ENCODE data around the gene ARHGAP45. TPM values are rescaled to one million over a fixed set of nuclear protein-coding genes. Genes with fewer than 3 reads are reported as not detected.

Gene ARHGAP45
- total and polyA plus RNA-seq, 8 donors, result 12.2 to 211 (median 15.8) TPM

GRCh38 chr19:1073956-1074517 lies 7.1 kb downstream of the ARHGAP45 start:
- intact Hi-C loops (cut with DNase I; ENCODE audit: low total_unique reads), result no loop called here
- Histone ChIP-seq H3K9me3 (no peaks in the 10 kb centered on the region), H3K4me1 (peaks cover 22 to 85% (median 64%) of the 10 kb centered on the region in 4 donors), H3K4me3 (peak overlapping the region in 3 of 4 donors; percentile 5 to 37 (median 25)), H3K36me3 (peaks cover 0 to 23% (median 0%) of the 10 kb centered on the region in 4 donors), H3K27me3 (peaks cover 0 to 36% (median 10%) of the 10 kb centered on the region in 3 donors), H3K27ac (peak overlapping the region in 3 of 5 donors; percentile 5 to 73 (median 64))
- TF ChIP-seq POLR2AphosphoS5 (IDR thresholded peaks at IDR 0.05), result no peak
- no peak for TF ChIP-seq CTCF (IDR thresholded peaks at IDR 0.05)
- TF ChIP-seq POLR2A (IDR thresholded peaks at IDR 0.05), result no peak
- TF ChIP-seq EP300 (IDR thresholded peaks at IDR 0.05), result no peak
- DNase-seq, result no peak
- WGBS, 5 donors, result 68 to 78% (median 74%) methylated on average over 21 to 28 of the region's 28 CpGs

GRCh38 chr19:1074544-1075283 lies 7.7 kb downstream of the ARHGAP45 start:
- Histone ChIP-seq H3K9me3 (no peaks in the 10 kb centered on the region), H3K36me3 (peaks cover 0 to 26% (median 2%) of the 10 kb centered on the region in 4 donors), H3K4me3 (peak overlapping the region; percentile 5 to 37 (median 26)), H3K27me3 (peaks cover 0 to 29% (median 10%) of the 10 kb centered on the region in 3 donors), H3K27ac (peak overlapping the region; percentile 64 to 81 (median 73)), H3K4me1 (peaks cover 15 to 78% (median 57%) of the 10 kb centered on the region in 4 donors)
- 18 to 41% (median 22%) methylated on average over 30 to 47 of the region's 54 CpGs for whole genome bisulfite sequencing, 5 donors
- TF ChIP-seq POLR2A (IDR thresholded peaks at IDR 0.05) (no peak), POLR2AphosphoS5 (IDR thresholded peaks at IDR 0.05) (peak in 1 of 3 donors; percentile 10), CTCF (IDR thresholded peaks at IDR 0.05) (no peak), EP300 (IDR thresholded peaks at IDR 0.05) (no peak)
- intact Hi-C loops (cut with DNase I; ENCODE audit: low total_unique reads), result no loop called here
- DNase-seq, result peak; percentile 73 to 94

GRCh38 chr19:1076046-1076386 lies 9.0 kb downstream of the ARHGAP45 start:
- no peak for TF ChIP-seq POLR2AphosphoS5 (IDR thresholded peaks at IDR 0.05)
- TF ChIP-seq CTCF (IDR thresholded peaks at IDR 0.05), result no peak
- Histone ChIP-seq H3K9me3 (no peaks in the 10 kb centered on the region), H3K27me3 (peaks cover 0 to 16% (median 2%) of the 10 kb centered on the region in 3 donors), H3K4me3 (no peak overlapping the region), H3K36me3 (peaks cover 0 to 33% (median 12%) of the 10 kb centered on the region in 4 donors), H3K27ac (peak overlapping the region; percentile 64 to 81 (median 73)), H3K4me1 (peaks cover 11 to 68% (median 45%) of the 10 kb centered on the region in 4 donors)
- no peak for DNase-seq
- WGBS, 5 donors, result 30 to 61% (median 51%) methylated on average over 4 of the region's 4 CpGs
- intact Hi-C loops (cut with DNase I; ENCODE audit: low total_unique reads), result no loop called here

GRCh38 chr19:1076951-1077350 lies 10.0 kb downstream of the ARHGAP45 start:
- peaks cover 4 to 68% (median 45%) of the 10 kb centered on the region in 4 donors for H3K4me1 ChIP-seq
- peak overlapping the region; percentile 15 to 78 (median 64) for H3K27ac ChIP-seq
- 18 to 46% (median 34%) methylated on average over 15 to 16 of the region's 16 CpGs for WGBS, 5 donors
- H3K9me3 ChIP-seq, result no peaks in the 10 kb centered on the region
- intact Hi-C loops (cut with DNase I; ENCODE audit: low total_unique reads), result no loop called here
- peaks cover 0 to 9% (median 0%) of the 10 kb centered on the region in 3 donors for H3K27me3 ChIP-seq
- DNase-seq, result peak; percentile 83 to 92
- TF ChIP-seq EP300 (IDR thresholded peaks at IDR 0.05) (no peak), POLR2AphosphoS5 (IDR thresholded peaks at IDR 0.05) (peak in 2 of 3 donors; percentile 9 to 43), CTCF (IDR thresholded peaks at IDR 0.05) (no peak), POLR2A (IDR thresholded peaks at IDR 0.05) (no peak)
- H3K36me3 ChIP-seq, result peaks cover 0 to 43% (median 12%) of the 10 kb centered on the region in 4 donors
- peak overlapping the region; percentile 11 to 38 (median 27) for H3K4me3 ChIP-seq
